ENCODE data around the gene KLF8. TPM values are rescaled to one million over a fixed set of nuclear protein-coding genes. Genes with fewer than 3 reads are reported as not detected.

KLF8 gene
- polyA plus RNA-seq, 1 of the 3 experiments (the other 2 are of a cell fraction), result 0.16 TPM

DNA sequence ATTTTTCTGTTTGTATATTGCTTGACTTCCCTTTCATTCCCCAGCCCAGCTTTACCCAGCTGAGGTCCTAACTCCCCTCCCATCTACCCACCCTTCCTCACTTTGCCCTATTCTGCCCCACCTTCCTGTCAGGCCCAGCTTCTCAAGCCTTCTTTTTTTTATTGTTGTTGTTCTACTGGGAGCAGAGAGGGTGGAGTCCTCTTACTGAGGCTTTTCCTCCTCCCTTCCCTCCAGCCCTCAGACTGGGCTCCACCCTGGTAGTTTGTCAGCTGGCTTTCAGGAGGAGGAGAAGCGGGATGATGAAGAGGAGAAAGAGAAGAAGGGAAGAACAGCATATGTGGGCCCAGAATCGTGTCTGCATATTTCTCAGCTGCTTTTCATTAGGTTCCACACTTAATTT lies 3.2 kb upstream of the KLF8 start:
- WGBS (ENCODE audit: low lambda C conversion rate), result 0% methylated on average over 2 of the region's 2 CpGs

More for the DNA sequence above, 3.2 kb upstream of the KLF8 start:
- ChIA-PET CTCF (interaction anchor here (1.8 kb wide), 1 partner anchor 19 kb away, joined by 7 read pairs; no protein-coding TSS in a partner anchor), POLR2A (no interaction called here)
- DNase-seq, result no peak
- Histone ChIP-seq H3K9ac (no peak overlapping the region), H3K4me2 (no peak overlapping the region), H3K4me3 (ENCODE audit: low read depth in 2 of 2, low read length in 1 of 2) (no peak overlapping the region), H3K79me2 (ENCODE audit: insufficient read depth) (no peaks in the 10 kb centered on the region), H3K27me3 (ENCODE audit: insufficient read depth) (peaks cover 44% of the 10 kb centered on the region), H4K20me1 (ENCODE audit: insufficient read depth) (no peaks in the 10 kb centered on the region), H2AFZ (ENCODE audit: low read depth) (no peak overlapping the region), H3K9me2 (no peaks in the 10 kb centered on the region), H3K27ac (ENCODE audit: low read depth in 2 of 2, low read length in 1 of 2) (no peak overlapping the region), H3K36me3 (replicated peaks in 1 of 2; ENCODE audit: control insufficient read depth in 1 of 2, insufficient read depth in 2 of 2, low read length in 1 of 2) (no peaks in the 10 kb centered on the region), H3F3A (replicated peaks; ENCODE audit: insufficient read depth) (no peaks in the 10 kb centered on the region), H3K4me1 (ENCODE audit: control insufficient read depth in 1 of 2, insufficient read depth in 2 of 2, low read depth in 1 of 2, low read length in 1 of 2) (no peaks in the 10 kb centered on the region), H3K9me3 (no peaks in the 10 kb centered on the region)
- TF ChIP-seq, protein P1, sequence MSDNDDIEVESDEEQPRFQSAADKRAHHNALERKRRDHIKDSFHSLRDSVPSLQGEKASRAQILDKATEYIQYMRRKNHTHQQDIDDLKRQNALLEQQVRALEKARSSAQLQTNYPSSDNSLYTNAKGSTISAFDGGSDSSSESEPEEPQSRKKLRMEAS (IDR thresholded peaks at IDR 0.05; ENCODE audit: low read depth), result no peak
- TF ChIP-seq GATA2 (CRISPR knock-in tag; IDR thresholded peaks at IDR 0.05), result no peak
- TF ChIP-seq, protein P2, sequence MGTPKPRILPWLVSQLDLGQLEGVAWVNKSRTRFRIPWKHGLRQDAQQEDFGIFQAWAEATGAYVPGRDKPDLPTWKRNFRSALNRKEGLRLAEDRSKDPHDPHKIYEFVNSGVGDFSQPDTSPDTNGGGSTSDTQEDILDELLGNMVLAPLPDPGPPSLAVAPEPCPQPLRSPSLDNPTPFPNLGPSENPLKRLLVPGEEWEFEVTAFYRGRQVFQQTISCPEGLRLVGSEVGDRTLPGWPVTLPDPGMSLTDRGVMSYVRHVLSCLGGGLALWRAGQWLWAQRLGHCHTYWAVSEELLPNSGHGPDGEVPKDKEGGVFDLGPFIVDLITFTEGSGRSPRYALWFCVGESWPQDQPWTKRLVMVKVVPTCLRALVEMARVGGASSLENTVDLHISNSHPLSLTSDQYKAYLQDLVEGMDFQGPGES (IDR thresholded peaks at IDR 0.05; ENCODE audit: low read depth, low read length), result no peak
- no peak for TF ChIP-seq FOXM1 (IDR thresholded peaks at IDR 0.05; ENCODE audit: low read depth)
- TF ChIP-seq FOXJ3 (CRISPR knock-in tag; IDR thresholded peaks at IDR 0.05), result no peak
- TF ChIP-seq YY1 (IDR thresholded peaks at IDR 0.05; ENCODE audit: low read depth), result no peak
- no peak for TF ChIP-seq USF2 (IDR thresholded peaks at IDR 0.05; ENCODE audit: borderline replicate concordance, low read depth, low read length)
- no peak for TF ChIP-seq CHD2 (IDR thresholded peaks at IDR 0.05; ENCODE audit: low read length, partially characterized antibody)
- no peak for TF ChIP-seq FOSL2 (IDR thresholded peaks at IDR 0.05; ENCODE audit: borderline replicate concordance, low read depth)
- TF ChIP-seq TEAD4 (IDR thresholded peaks at IDR 0.05; ENCODE audit: borderline replicate concordance, insufficient read depth), result no peak
- TF ChIP-seq, protein P3, sequence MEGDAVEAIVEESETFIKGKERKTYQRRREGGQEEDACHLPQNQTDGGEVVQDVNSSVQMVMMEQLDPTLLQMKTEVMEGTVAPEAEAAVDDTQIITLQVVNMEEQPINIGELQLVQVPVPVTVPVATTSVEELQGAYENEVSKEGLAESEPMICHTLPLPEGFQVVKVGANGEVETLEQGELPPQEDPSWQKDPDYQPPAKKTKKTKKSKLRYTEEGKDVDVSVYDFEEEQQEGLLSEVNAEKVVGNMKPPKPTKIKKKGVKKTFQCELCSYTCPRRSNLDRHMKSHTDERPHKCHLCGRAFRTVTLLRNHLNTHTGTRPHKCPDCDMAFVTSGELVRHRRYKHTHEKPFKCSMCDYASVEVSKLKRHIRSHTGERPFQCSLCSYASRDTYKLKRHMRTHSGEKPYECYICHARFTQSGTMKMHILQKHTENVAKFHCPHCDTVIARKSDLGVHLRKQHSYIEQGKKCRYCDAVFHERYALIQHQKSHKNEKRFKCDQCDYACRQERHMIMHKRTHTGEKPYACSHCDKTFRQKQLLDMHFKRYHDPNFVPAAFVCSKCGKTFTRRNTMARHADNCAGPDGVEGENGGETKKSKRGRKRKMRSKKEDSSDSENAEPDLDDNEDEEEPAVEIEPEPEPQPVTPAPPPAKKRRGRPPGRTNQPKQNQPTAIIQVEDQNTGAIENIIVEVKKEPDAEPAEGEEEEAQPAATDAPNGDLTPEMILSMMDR (IDR thresholded peaks at IDR 0.05), result no peak
- TF ChIP-seq RAD21 (IDR thresholded peaks at IDR 0.05; ENCODE audit: low read length), result no peak
- TF ChIP-seq RCOR1 (IDR thresholded peaks at IDR 0.05; ENCODE audit: low read length), result no peak
- TF ChIP-seq ELF1 (IDR thresholded peaks at IDR 0.05), result no peak
- TF ChIP-seq MEF2A (IDR thresholded peaks at IDR 0.05; ENCODE audit: borderline replicate concordance, low read depth), result no peak
- TF ChIP-seq, protein P4, sequence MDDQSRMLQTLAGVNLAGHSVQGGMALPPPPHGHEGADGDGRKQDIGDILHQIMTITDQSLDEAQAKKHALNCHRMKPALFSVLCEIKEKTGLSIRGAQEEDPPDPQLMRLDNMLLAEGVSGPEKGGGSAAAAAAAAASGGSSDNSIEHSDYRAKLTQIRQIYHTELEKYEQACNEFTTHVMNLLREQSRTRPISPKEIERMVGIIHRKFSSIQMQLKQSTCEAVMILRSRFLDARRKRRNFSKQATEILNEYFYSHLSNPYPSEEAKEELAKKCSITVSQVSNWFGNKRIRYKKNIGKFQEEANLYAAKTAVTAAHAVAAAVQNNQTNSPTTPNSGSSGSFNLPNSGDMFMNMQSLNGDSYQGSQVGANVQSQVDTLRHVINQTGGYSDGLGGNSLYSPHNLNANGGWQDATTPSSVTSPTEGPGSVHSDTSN (IDR thresholded peaks at IDR 0.05), result no peak
- no peak for TF ChIP-seq GABPA (IDR thresholded peaks at IDR 0.05; ENCODE audit: low read depth)
- no peak for TF ChIP-seq TAF1 (IDR thresholded peaks at IDR 0.05; ENCODE audit: borderline replicate concordance, low read depth, low read length)

All from SK-N-SH (cell line).